Fibroblast of mammary gland (primary cell): ENCODE measurements around the gene GOLGA6L1.

Experiments used
- DNase-seq: peaks from one replicate; pipeline ENCODE4 v3.0.0-alpha.2; 2010; ENCODE audit warnings: low read depth
- H3K4me3 ChIP-seq: 2 replicates; pipeline ENCODE4 v1.5.1; 2011; ENCODE audit warnings: low read depth, mild to moderate bottlenecking, low read length, moderate library complexity; ENCODE audit not compliant: control insufficient read depth
- CTCF ChIP-seq: conservative IDR thresholded peaks from 2 replicates; pipeline ENCODE4 v1.5.1; 2011; ENCODE audit warnings: low read depth, low read length, inconsistent platforms; ENCODE audit not compliant: control insufficient read depth, insufficient read depth

The GOLGA6L1 gene

GRCh38 chr15:23081271-23081670 lies 55.4 kb downstream of the GOLGA6L1 start:
- H3K4me3 ChIP-seq = no peak overlapping the region
- no peak for TF ChIP-seq CTCF
- no peak for DNase-seq

DNA sequence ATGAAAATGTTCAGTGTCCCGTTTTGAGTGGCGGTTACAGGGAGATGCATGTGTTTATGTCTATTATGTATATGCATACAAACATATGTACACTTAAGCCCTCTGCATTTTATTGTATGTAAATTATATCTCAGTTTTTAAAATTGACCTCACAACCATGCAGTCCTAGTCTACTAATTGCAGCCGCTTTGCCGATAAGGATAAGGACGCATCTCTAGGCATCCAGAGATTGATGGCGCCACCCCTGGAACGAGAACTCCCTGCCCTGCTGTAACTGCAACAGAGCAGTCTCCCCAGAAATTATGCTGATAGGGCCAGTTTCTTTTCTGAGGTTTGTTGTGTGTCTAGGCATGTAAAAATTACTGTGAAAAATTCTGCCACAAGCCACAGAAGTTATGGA lies 56.9 kb downstream of the GOLGA6L1 start:
- TF ChIP-seq CTCF = no peak
- DNase-seq = no peak
- no peak overlapping the region for H3K4me3 ChIP-seq
